T-cell (primary cell): Measurements from ENCODE around the gene CPZ. TPM values are rescaled to one million over a fixed set of nuclear protein-coding genes. Genes with fewer than 3 reads are reported as not detected.
A peak's percentile ranks its signal among the peaks of the same experiment; 100 is the strongest.

Experiments used
- ATAC-seq, 4 experiments: fragments of 200-7000 bp in 3 of 4; fragments of 150-1000 bp in 1 of 4; cut with Tn5 transposase; replicated peaks in 1 of 4; 1 replicate in 3 of 4; 2 replicates in 1 of 4; pipeline ENCODE4 v1.10.0; 2021; ENCODE audit warnings: moderate library complexity in 3 of 4, mild to moderate bottlenecking in 2 of 4, moderate number of reproducible peaks in 1 of 4
- CTCF ChIA-PET, 2 donors: fragments of 300-600 bp; sonication (Branson Sonifier 250); formaldehyde crosslinking; loops; one replicate each; lab custom pipeline; 2022; ENCODE audit warnings: antibody characterized with exemption in 2 of 2; lab: Charles Lee
- POLR2A ChIA-PET, 2 donors: fragments of 300-600 bp; sonication (Branson Sonifier 250); formaldehyde crosslinking; loops; one replicate each; lab custom pipeline; 2022; ENCODE audit warnings: antibody characterized with exemption in 2 of 2; lab: Charles Lee
- DNase-seq, 35 experiments: peaks; one replicate each; pipeline versions ENCODE4 v3.0.0 to v3.0.0-alpha.2; 2013 to 2023
- H3K27ac ChIP-seq: one replicate; pipeline ENCODE4 v1.5.1; 2013; ENCODE audit warnings: low read length
- H3K27me3 ChIP-seq, 2 experiments: replicated peaks in 1 of 2; 1 replicate in 1 of 2; 2 replicates in 1 of 2; pipeline versions ENCODE4 v1.6.1 to v1.7.0; 2013; ENCODE audit warnings: low read length in 1 of 2, mixed read lengths in 1 of 2; ENCODE audit not compliant: control insufficient read depth in 2 of 2, insufficient read depth in 2 of 2; ENCODE audit errors: extremely low read depth in 1 of 2
- H3K36me3 ChIP-seq, 2 donors: 1 replicate in 1 of 2; 2 replicates in 1 of 2; pipeline versions ENCODE4 v1.6.1 to v1.7.0; 2013; ENCODE audit warnings: low read length in 1 of 2; ENCODE audit not compliant: control insufficient read depth in 2 of 2, insufficient read depth in 1 of 2; ENCODE audit errors: extremely low read depth in 1 of 2
- H3K4me1 ChIP-seq, 2 experiments: 1 replicate in 1 of 2; 2 replicates in 1 of 2; pipeline versions ENCODE4 v1.6.1 to v1.7.0; 2013; ENCODE audit warnings: low read length in 2 of 2, mixed read lengths in 1 of 2; ENCODE audit not compliant: insufficient read depth in 2 of 2, control insufficient read depth in 1 of 2; ENCODE audit errors: extremely low read depth in 1 of 2
- H3K4me3 ChIP-seq, 2 donors: 1 replicate in 1 of 2; 2 replicates in 1 of 2; pipeline versions ENCODE4 v1.5.1 to v1.7.0; 2013; ENCODE audit warnings: mild to moderate bottlenecking in 2 of 2, low read length in 1 of 2, moderate library complexity in 1 of 2; ENCODE audit not compliant: control insufficient read depth in 1 of 2; ENCODE audit errors: extremely low read depth in 1 of 2
- H3K9me3 ChIP-seq: 2 replicates; pipeline ENCODE4 v1.7.0; 2013
- H3K27ac Mint-ChIP-seq, 2 donors: one replicate each; pipeline ENCODE4 v1.8.0; 2020 to 2021; ENCODE audit warnings: mild to moderate bottlenecking in 2 of 2, mixed read lengths in 2 of 2
- H3K27me3 Mint-ChIP-seq, 2 donors: one replicate each; pipeline ENCODE4 v1.8.0; 2021 to 2022; ENCODE audit warnings: mixed read lengths in 2 of 2
- H3K36me3 Mint-ChIP-seq: one replicate; pipeline ENCODE4 v1.8.0; 2021; ENCODE audit warnings: mixed read lengths
- H3K4me1 Mint-ChIP-seq, 3 donors: one replicate each; pipeline ENCODE4 v1.8.0; 2020 to 2022; ENCODE audit warnings: mixed read lengths in 3 of 3, mild to moderate bottlenecking in 1 of 3
- H3K4me3 Mint-ChIP-seq, 3 donors: one replicate each; pipeline ENCODE4 v1.8.0; 2020 to 2022; ENCODE audit warnings: mild to moderate bottlenecking in 3 of 3, mixed read lengths in 3 of 3, moderate library complexity in 3 of 3
- H3K9me3 Mint-ChIP-seq, 3 donors: one replicate each; pipeline ENCODE4 v1.8.0; 2020 to 2022; ENCODE audit warnings: mixed read lengths in 3 of 3
- WGBS: methylation state at CpG from one replicate; pipeline ENCODE4 v1.1.5; 2013; ENCODE audit warnings: missing lambda C conversion rate; ENCODE audit not compliant: insufficient coverage; 5-methylcytosine and 5-hydroxymethylcytosine counted together
- total RNA-seq, 35 experiments: library from RNA in 6 of 35; stranded (reverse) in 6 of 35; fragments of 120-200 nt in 1 of 35; gene quantifications; one replicate each; pipeline versions ENCODE4 v1.2.1 to v1.2.4 and lab custom pipeline; 2013 to 2026

The CPZ gene
- total RNA-seq, 5 donors from 2014 or later (not counting 1 experiment from before 2014, with no cell fraction given), result 0.18 to 0.32 TPM; not detected in 3

DNA sequence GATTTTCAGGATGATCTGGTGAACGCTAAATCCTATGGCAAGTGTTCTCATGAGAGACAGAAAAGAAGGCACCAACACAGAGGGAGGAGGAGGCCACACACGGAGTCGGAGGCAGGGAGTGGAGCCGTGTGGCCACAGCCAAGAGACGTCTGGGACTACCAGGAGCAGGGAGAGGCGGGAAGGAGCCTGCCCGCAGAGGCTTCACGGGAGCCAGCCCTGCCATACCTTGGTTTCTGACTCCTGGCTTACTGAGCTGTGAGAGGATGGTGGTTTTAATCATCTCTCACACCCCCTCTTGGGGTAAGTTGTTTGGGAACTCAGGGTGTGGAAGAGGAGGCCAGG lies 45.8 kb upstream of the CPZ start:
- Histone ChIP-seq H3K36me3 (no peaks in the 10 kb centered on the region), H3K4me1 (no peaks in the 10 kb centered on the region), H3K27me3 (peaks cover 0 to 4% of the 10 kb centered on the region in 2 experiments), H3K27ac (no peak overlapping the region), H3K4me3 (no peak overlapping the region), H3K9me3 (no peaks in the 10 kb centered on the region)
- no peak for ATAC-seq
- H3K27me3 Mint-ChIP-seq, result peaks cover 0 to 4% of the 10 kb centered on the region in 2 donors
- CTCF ChIA-PET, result no interaction called here
- H3K36me3 Mint-ChIP-seq, result no peaks in the 10 kb centered on the region
- POLR2A ChIA-PET, result no interaction called here
- no peaks in the 10 kb centered on the region for H3K9me3 Mint-ChIP-seq
- DNase-seq, result no peak
- no peak overlapping the region for H3K4me3 Mint-ChIP-seq
- H3K4me1 Mint-ChIP-seq, result no peaks in the 10 kb centered on the region
- WGBS, result 74% methylated on average over 5 of the region's 8 CpGs
- no peak overlapping the region for H3K27ac Mint-ChIP-seq

DNA sequence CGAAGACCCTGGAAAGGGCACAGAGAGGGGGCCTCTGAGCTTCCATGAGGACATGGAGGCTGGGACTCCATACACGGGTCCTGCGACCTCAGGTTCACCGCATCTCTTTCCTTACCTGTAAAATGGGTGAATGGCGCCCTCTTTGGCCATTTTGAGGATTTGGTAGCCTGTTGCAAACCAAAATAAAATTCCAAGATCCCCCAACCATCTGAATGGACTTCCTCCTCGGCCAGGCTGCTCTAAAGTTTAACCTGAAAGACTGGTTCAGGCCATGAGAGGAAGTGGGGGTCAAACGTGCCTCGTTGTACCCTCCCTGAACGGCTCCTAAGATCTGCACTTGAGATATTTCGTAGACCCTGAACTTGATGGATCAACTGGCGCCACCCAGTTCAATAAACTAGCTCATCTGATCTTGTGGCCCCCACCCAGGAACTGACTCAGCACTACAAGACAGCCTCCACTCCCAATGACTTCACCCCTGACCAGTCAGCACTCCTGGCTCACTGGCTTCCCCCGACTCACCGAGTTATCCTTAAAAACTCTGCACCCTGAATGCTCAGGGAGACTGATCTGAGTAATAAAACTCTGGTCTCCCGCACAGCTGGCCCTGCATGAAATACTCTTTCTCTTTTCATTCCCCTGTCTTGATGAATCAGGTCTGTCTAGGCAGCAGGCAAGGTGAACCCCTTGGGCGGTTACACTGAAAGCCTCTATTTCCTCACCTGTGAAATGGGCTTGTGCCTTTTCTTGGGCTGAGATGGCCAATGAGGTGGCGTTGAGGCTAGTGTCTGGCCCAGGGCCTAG lies 45.3 kb upstream of the CPZ start:
- no peaks in the 10 kb centered on the region for H3K4me1 ChIP-seq
- H3K4me1 Mint-ChIP-seq, result no peaks in the 10 kb centered on the region
- ChIA-PET POLR2A (no interaction called here), CTCF (no interaction called here)
- no peaks in the 10 kb centered on the region for H3K9me3 Mint-ChIP-seq
- no peaks in the 10 kb centered on the region for H3K9me3 ChIP-seq
- no peak overlapping the region for H3K4me3 Mint-ChIP-seq
- no peak overlapping the region for H3K4me3 ChIP-seq
- H3K27me3 Mint-ChIP-seq, result peaks cover 0 to 6% of the 10 kb centered on the region in 2 donors
- no peak for ATAC-seq
- DNase-seq, result peak in 1 of 35 experiments; percentile 43
- WGBS, result 85% methylated on average over 8 of the region's 16 CpGs
- H3K27ac Mint-ChIP-seq, result no peak overlapping the region
- no peaks in the 10 kb centered on the region for H3K36me3 ChIP-seq
- H3K27me3 ChIP-seq, result peaks cover 0 to 4% of the 10 kb centered on the region in 2 experiments
- no peaks in the 10 kb centered on the region for H3K36me3 Mint-ChIP-seq
- H3K27ac ChIP-seq, result no peak overlapping the region

GRCh38 chr4:8547912-8548730 lies 44.4 kb upstream of the CPZ start:
- CTCF ChIA-PET, result no interaction called here
- POLR2A ChIA-PET, result no interaction called here

DNA sequence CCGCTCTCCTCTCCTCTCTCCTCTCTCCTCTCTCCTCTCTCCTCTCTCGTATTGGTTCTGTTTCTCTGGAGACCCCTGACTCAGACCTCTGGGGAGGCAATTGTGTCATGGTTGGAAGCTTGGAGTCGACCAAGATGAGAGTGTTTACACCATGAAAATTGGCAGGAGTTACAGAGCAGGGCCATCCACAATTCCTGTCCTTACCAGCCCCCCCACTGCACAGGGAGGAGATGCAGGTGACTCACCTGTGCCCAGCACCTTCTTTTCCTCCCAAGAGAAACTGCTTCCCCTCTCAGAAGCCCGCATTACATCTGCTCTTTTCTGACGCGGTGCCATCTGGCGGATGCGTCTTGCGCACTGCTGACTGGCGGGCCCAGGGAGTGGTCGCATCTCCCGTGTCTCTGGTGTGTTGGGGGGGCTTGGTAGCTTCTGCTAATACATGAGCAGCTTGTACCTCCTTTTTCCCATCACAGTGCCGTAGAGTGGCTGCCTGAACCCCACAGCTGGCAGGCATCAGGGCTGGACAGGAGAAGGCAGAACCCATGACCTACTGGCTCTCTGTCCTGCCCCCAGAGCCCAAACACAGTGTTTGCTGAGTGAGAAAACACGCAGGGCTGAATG lies 43.7 kb upstream of the CPZ start:
- 64% methylated on average over 3 of the region's 14 CpGs for WGBS
- no peak for DNase-seq
- CTCF ChIA-PET, result no interaction called here

More at GRCh38 chr4:8547912-8548730, 44.4 kb upstream of the CPZ start:
- ATAC-seq (no peak), DNase-seq (no peak)
- Mint-ChIP-seq H3K4me3 (no peak overlapping the region), H3K27me3 (peaks cover 0 to 9% of the 10 kb centered on the region in 2 donors), H3K36me3 (no peaks in the 10 kb centered on the region), H3K4me1 (no peaks in the 10 kb centered on the region), H3K9me3 (no peaks in the 10 kb centered on the region), H3K27ac (no peak overlapping the region)
- 87% methylated on average over 16 of the region's 16 CpGs for WGBS
- Histone ChIP-seq H3K4me3 (no peak overlapping the region), H3K4me1 (no peaks in the 10 kb centered on the region), H3K9me3 (no peaks in the 10 kb centered on the region), H3K27ac (no peak overlapping the region), H3K27me3 (peaks cover 0 to 4% of the 10 kb centered on the region in 2 experiments), H3K36me3 (no peaks in the 10 kb centered on the region)

GRCh38 chr4:8549352-8549931 lies 43.1 kb upstream of the CPZ start:
- Histone ChIP-seq H3K27me3 (peaks cover 0 to 6% of the 10 kb centered on the region in 2 experiments), H3K4me3 (no peak overlapping the region), H3K9me3 (no peaks in the 10 kb centered on the region), H3K4me1 (no peaks in the 10 kb centered on the region), H3K36me3 (no peaks in the 10 kb centered on the region), H3K27ac (no peak overlapping the region)
- no peak overlapping the region for H3K27ac Mint-ChIP-seq
- no peak overlapping the region for H3K4me3 Mint-ChIP-seq
- DNase-seq (no peak), ATAC-seq (no peak)
- CTCF ChIA-PET, result no interaction called here
- H3K27me3 Mint-ChIP-seq, result peaks cover 0 to 9% of the 10 kb centered on the region in 2 donors
- no peaks in the 10 kb centered on the region for H3K36me3 Mint-ChIP-seq
- POLR2A ChIA-PET, result no interaction called here
- no peaks in the 10 kb centered on the region for H3K9me3 Mint-ChIP-seq
- no peaks in the 10 kb centered on the region for H3K4me1 Mint-ChIP-seq
- WGBS, result 72% methylated on average over 9 of the region's 11 CpGs

More for the DNA sequence above, 43.7 kb upstream of the CPZ start:
- Mint-ChIP-seq H3K9me3 (no peaks in the 10 kb centered on the region), H3K4me1 (no peaks in the 10 kb centered on the region), H3K4me3 (no peak overlapping the region), H3K27ac (no peak overlapping the region), H3K27me3 (peaks cover 0 to 9% of the 10 kb centered on the region in 2 donors), H3K36me3 (no peaks in the 10 kb centered on the region)
- Histone ChIP-seq H3K36me3 (no peaks in the 10 kb centered on the region), H3K9me3 (no peaks in the 10 kb centered on the region), H3K4me3 (no peak overlapping the region), H3K27ac (no peak overlapping the region), H3K4me1 (no peaks in the 10 kb centered on the region), H3K27me3 (peaks cover 0 to 4% of the 10 kb centered on the region in 2 experiments)
- POLR2A ChIA-PET, result no interaction called here
- ATAC-seq, result no peak

- ChIA-PET CTCF (no interaction called here), POLR2A (no interaction called here)
- Histone ChIP-seq H3K36me3 (no peaks in the 10 kb centered on the region), H3K4me3 (no peak overlapping the region), H3K9me3 (no peaks in the 10 kb centered on the region), H3K27me3 (peaks cover 0 to 12% of the 10 kb centered on the region in 2 experiments), H3K4me1 (no peaks in the 10 kb centered on the region), H3K27ac (no peak overlapping the region)
- no peak for DNase-seq
- Mint-ChIP-seq H3K4me1 (no peaks in the 10 kb centered on the region), H3K27me3 (peaks cover 0 to 9% of the 10 kb centered on the region in 2 donors), H3K4me3 (no peak overlapping the region), H3K27ac (no peak overlapping the region), H3K36me3 (no peaks in the 10 kb centered on the region), H3K9me3 (no peaks in the 10 kb centered on the region)
- no peak for ATAC-seq
- WGBS, result 69% methylated on average over 9 of the region's 9 CpGs
These were observed 41.9 kb upstream of the CPZ start for GRCh38 chr4:8550691-8551090.
